Right cardiac atrium (tissue), 5 donors: ENCODE results near the gene MEGF11. TPM values are rescaled to one million over a fixed set of nuclear protein-coding genes. Genes with fewer than 3 reads are reported as not detected.
A peak's percentile ranks its signal among the peaks of the same experiment; 100 is the strongest.
"Not testable (repeated sequence)": the region's sequence is repeated elsewhere in the genome, so short reads cannot be mapped to it uniquely, and the experiment has no call there.

Source experiments
- ATAC-seq, 2 donors: fragments of 200-7000 bp; cut with Tn5 transposase; one replicate each; pipeline versions ENCODE4 v1.8.0 to v1.9.1; 2020; ENCODE audit warnings: moderate library complexity in 2 of 2, mild to moderate bottlenecking in 1 of 2
- DNase-seq, 3 donors: peaks; one replicate each; pipeline ENCODE4 v3.0.0-alpha.2; 2020
- H3K27ac ChIP-seq: one replicate; pipeline ENCODE4 v1.5.1; 2013; ENCODE audit warnings: mild to moderate bottlenecking, low read length, control low read depth, moderate library complexity
- H3K27me3 ChIP-seq: one replicate; pipeline ENCODE4 v1.6.1; 2013; ENCODE audit not compliant: control insufficient read depth, insufficient read depth
- H3K4me1 ChIP-seq: one replicate; pipeline ENCODE4 v1.6.1; 2013; ENCODE audit warnings: low read length; ENCODE audit not compliant: control insufficient read depth, insufficient read depth
- H3K4me3 ChIP-seq: one replicate; pipeline ENCODE4 v1.5.1; 2013; ENCODE audit warnings: low read length, control low read depth
- H3K9me3 ChIP-seq: one replicate; pipeline ENCODE4 v1.6.1; 2013; ENCODE audit warnings: low read length; ENCODE audit not compliant: control insufficient read depth
- WGBS: extraction: QIAGEN DNeasy Blood & Tissue Kit; methylation state at CpG from one replicate; pipeline ENCODE4 v1.1.7; 2013; 5-methylcytosine and 5-hydroxymethylcytosine counted together
- intact Hi-C, 4 donors: fragments of 100-400 bp; cut with DNase I; formaldehyde crosslinking; loops; one replicate each; pipeline versions ENCODE4 v1.11.0 to v1.14.0; 2022 to 2023
- polyA plus RNA-seq: library from polyadenylated mRNA; stranded (reverse); fragments of 200-250 nt; gene quantifications from one replicate; pipeline ENCODE4 v1.2.3, GENCODE V29; 2013
- total RNA-seq, 4 donors: library from RNA; stranded (reverse); fragmentation: NEBNext Ultra II Directional; extraction: Animal tissue kit (Norgen Biotek cat#: 25700); gene quantifications; one replicate each; pipeline ENCODE4 v1.2.1, GENCODE V29; 2021
- donor health status: healthy with polysubstance abuse.
- donor health status: DM: no; HTN: yes; CAD: no.
- donor health status: DM: no; HTN: no; CAD: no.
- donor health status: DM: no; HTN: yes; CAD: no; lungs with severe emphysema.
- donor health status: DM: yes; HTN: yes; CAD: no.

The MEGF11 gene
- total and polyA plus RNA-seq, 5 donors: 0.08 to 0.11 (median 0.11) TPM; not detected in 2

GRCh38 chr15:65873256-65873655 lies 380.3 kb downstream of the MEGF11 start:
- Histone ChIP-seq H3K4me3 (no peak overlapping the region), H3K27me3 (no peaks in the 10 kb centered on the region), H3K4me1 (peaks cover 2% of the 10 kb centered on the region), H3K9me3 (no peaks in the 10 kb centered on the region), H3K27ac (no peak overlapping the region)
- ATAC-seq (no peak), DNase-seq (no peak)
- intact Hi-C loops: no loop called here

GRCh38 chr15:65872596-65872995 lies 381.0 kb downstream of the MEGF11 start:
- H3K27me3 ChIP-seq, H3K4me1 ChIP-seq, ATAC-seq, intact Hi-C loops, H3K9me3 ChIP-seq, H3K4me3 ChIP-seq, DNase-seq, H3K27ac ChIP-seq: not testable (repeated sequence)
- WGBS: 85% methylated on average over 5 of the region's 5 CpGs

GRCh38 chr15:65871886-65872285 lies 381.7 kb downstream of the MEGF11 start:
- H3K4me3 ChIP-seq, H3K4me1 ChIP-seq, intact Hi-C loops, ATAC-seq, H3K27me3 ChIP-seq, H3K9me3 ChIP-seq, H3K27ac ChIP-seq: not testable (repeated sequence)
- DNase-seq: peak in 2 of 3 donors; percentile 16 to 40
- WGBS: 91% methylated on average over 9 of the region's 9 CpGs

GRCh38 chr15:65870889-65871533 lies 382.5 kb downstream of the MEGF11 start:
- intact Hi-C loops: no loop called here
- H3K4me1 ChIP-seq: peaks cover 2% of the 10 kb centered on the region
- H3K9me3 ChIP-seq: no peaks in the 10 kb centered on the region
- no peak overlapping the region for H3K27ac ChIP-seq
- 28% methylated on average over 2 of the region's 2 CpGs for WGBS
- DNase-seq: no peak
- H3K27me3 ChIP-seq: no peaks in the 10 kb centered on the region
- no peak for ATAC-seq
- peak overlapping the region; percentile 79 for H3K4me3 ChIP-seq

- no peaks in the 10 kb centered on the region for H3K9me3 ChIP-seq
- intact Hi-C loops: loop anchor here in 1 of 4 donors (10.0 kb wide), 1 partner anchor 75 kb away; the partner anchor contains the start of gene DENND4A
- no peaks in the 10 kb centered on the region for H3K4me1 ChIP-seq
- DNase-seq (peak; percentile 66 to 75 (median 73)), ATAC-seq (peak; percentile 59 to 82)
- H3K4me3 ChIP-seq: peak overlapping the region; percentile 79
- H3K27me3 ChIP-seq: no peaks in the 10 kb centered on the region
- H3K27ac ChIP-seq: peak overlapping the region; percentile 95
- WGBS: under 1% methylated on average over 43 of the region's 43 CpGs
These were observed 383.3 kb downstream of the MEGF11 start for GRCh38 chr15:65869954-65870871.

- Histone ChIP-seq H3K27me3 (no peaks in the 10 kb centered on the region), H3K4me1 (no peaks in the 10 kb centered on the region), H3K4me3 (peak within 1 kb of the TSS; percentile 79), H3K9me3 (no peaks in the 10 kb centered on the region), H3K27ac (peak within 1 kb of the TSS; percentile 95)
- intact Hi-C loops: loop anchor here in 1 of 4 donors (10.0 kb wide), 1 partner anchor 75 kb away; the partner anchor contains the start of gene DENND4A
- WGBS: under 1% methylated on average over 62 of the region's 62 CpGs
- DNase-seq (peak; percentile 98 to 99 (median 98)), ATAC-seq (peak; percentile 97 to 99)
These were observed 384.2 kb downstream of the MEGF11 start, which contains the start of gene RAB11A for GRCh38 chr15:65869126-65869953. Gene RAB11A, plus strand, starts transcription at chr15:65869491. Its CDS starts 95 bp downstream, at chr15:65869586.

- H3K4me3 ChIP-seq: peak overlapping the region; percentile 79
These were observed 384.9 kb downstream of the MEGF11 start for GRCh38 chr15:65868546-65869125.

GRCh38 chr15:65867933-65868332 lies 385.6 kb downstream of the MEGF11 start:
- WGBS: 95% methylated on average over 6 of the region's 6 CpGs
- not testable (repeated sequence) for DNase-seq, H3K4me3 ChIP-seq, ATAC-seq, H3K27me3 ChIP-seq, H3K4me1 ChIP-seq, H3K9me3 ChIP-seq, H3K27ac ChIP-seq
- intact Hi-C loops: loop anchor here in 1 of 4 donors (10.0 kb wide), 1 partner anchor 73 kb away; the partner anchor contains the start of gene DENND4A

More at GRCh38 chr15:65868546-65869125, 384.9 kb downstream of the MEGF11 start:
- no peaks in the 10 kb centered on the region for H3K9me3 ChIP-seq
- intact Hi-C loops: loop anchor here in 1 of 4 donors (10.0 kb wide), 1 partner anchor 74 kb away; the partner anchor contains the start of gene DENND4A
- no peaks in the 10 kb centered on the region for H3K4me1 ChIP-seq
- H3K27me3 ChIP-seq: no peaks in the 10 kb centered on the region
- DNase-seq: no peak
- ATAC-seq: no peak
- H3K27ac ChIP-seq: no peak overlapping the region
- WGBS: 66% methylated on average over 11 of the region's 11 CpGs

GRCh38 chr15:65867244-65867643 lies 386.3 kb downstream of the MEGF11 start:
- DNase-seq: no peak
- H3K9me3 ChIP-seq: no peaks in the 10 kb centered on the region
- no peaks in the 10 kb centered on the region for H3K4me1 ChIP-seq
- no peak overlapping the region for H3K27ac ChIP-seq
- no peaks in the 10 kb centered on the region for H3K27me3 ChIP-seq
- no peak for ATAC-seq
- intact Hi-C loops: loop anchor here in 1 of 4 donors (10.0 kb wide), 1 partner anchor 72 kb away; the partner anchor contains the start of gene DENND4A
- no peak overlapping the region for H3K4me3 ChIP-seq
- 89% methylated on average over 3 of the region's 3 CpGs for WGBS

- Histone ChIP-seq H3K4me3 (no peak overlapping the region), H3K27me3 (no peaks in the 10 kb centered on the region), H3K27ac (no peak overlapping the region), H3K4me1 (no peaks in the 10 kb centered on the region), H3K9me3 (no peaks in the 10 kb centered on the region)
- ATAC-seq (no peak), DNase-seq (no peak)
- intact Hi-C loops: loop anchor here in 1 of 4 donors (10.0 kb wide), 1 partner anchor 68 kb away; the partner anchor contains the start of gene DENND4A
- 94% methylated on average over 6 of the region's 6 CpGs for WGBS
These were observed 390.4 kb downstream of the MEGF11 start for GRCh38 chr15:65863106-65863505.
